Muscle of leg (tissue), 11 donors: Measurements from ENCODE around the gene SKI. TPM values are rescaled to one million over a fixed set of nuclear protein-coding genes. Genes with fewer than 3 reads are reported as not detected.

Experiments used
- DNase-seq: peaks from one replicate; pipeline ENCODE4 v3.0.0; 2013
- H3K27ac ChIP-seq: one replicate; pipeline ENCODE4 v1.5.1; 2013; ENCODE audit warnings: mild to moderate bottlenecking, low read length, control low read depth
- H3K27me3 ChIP-seq: one replicate; pipeline ENCODE4 v1.6.1; 2013; ENCODE audit warnings: low read length; ENCODE audit not compliant: control insufficient read depth, insufficient read depth
- H3K36me3 ChIP-seq: one replicate; pipeline ENCODE4 v1.6.1; 2013; ENCODE audit warnings: low read length; ENCODE audit not compliant: control insufficient read depth, insufficient read depth
- H3K4me1 ChIP-seq: one replicate; pipeline ENCODE4 v1.6.1; 2013; ENCODE audit warnings: low read length; ENCODE audit not compliant: control insufficient read depth, insufficient read depth
- H3K4me3 ChIP-seq: one replicate; pipeline ENCODE4 v1.5.1; 2013; ENCODE audit warnings: low read length, control low read depth
- H3K9me3 ChIP-seq: replicated peaks from 2 replicates; pipeline ENCODE4 v1.6.1; 2013; ENCODE audit warnings: low read depth, low read length; ENCODE audit not compliant: control insufficient read depth
- WGBS: methylation state at CpG from one replicate; pipeline ENCODE4 v1.1.5; 2013; ENCODE audit warnings: missing lambda C conversion rate; ENCODE audit not compliant: insufficient coverage; 5-methylcytosine and 5-hydroxymethylcytosine counted together
- polyA plus RNA-seq, 8 donors: library from polyadenylated mRNA; unstranded; fragments of 120-200 nt; gene quantifications; one replicate each; pipeline versions ENCODE4 v1.2.1 to v1.2.3, GENCODE V29; 2013; ENCODE audit warnings: inconsistent platforms in 1 of 8, low replicate concordance in 1 of 8; ENCODE audit not compliant: insufficient read length in 8 of 8, insufficient read depth in 1 of 8
- total RNA-seq: library from RNA; stranded (reverse); fragments of 120-200 nt; gene quantifications from one replicate; pipeline ENCODE4 v1.2.4, GENCODE V29; 2013

Gene SKI
- total and polyA plus RNA-seq, 9 donors, result 16.8 to 83.2 (median 65.5) TPM

- DNase-seq, result peak; percentile 63
- Histone ChIP-seq H3K9me3 (no peaks in the 10 kb centered on the region), H3K27me3 (no peaks in the 10 kb centered on the region), H3K4me1 (peaks cover 46% of the 10 kb centered on the region), H3K4me3 (no peak overlapping the region), H3K36me3 (no peaks in the 10 kb centered on the region), H3K27ac (peak overlapping the region; percentile 60)
- 49% methylated on average over 18 of the region's 21 CpGs for WGBS
Observed at GRCh38 chr1:2352897-2353550, 124.9 kb downstream of the SKI start.

- peak overlapping the region; percentile 60 for H3K27ac ChIP-seq
- H3K4me1 ChIP-seq, result peaks cover 45% of the 10 kb centered on the region
- 58% methylated on average over 16 of the region's 28 CpGs for WGBS
- no peaks in the 10 kb centered on the region for H3K36me3 ChIP-seq
- H3K4me3 ChIP-seq, result no peak overlapping the region
- H3K9me3 ChIP-seq, result no peaks in the 10 kb centered on the region
- no peak for DNase-seq
- H3K27me3 ChIP-seq, result no peaks in the 10 kb centered on the region
Observed at GRCh38 chr1:2353551-2354438, 125.7 kb downstream of the SKI start.

- peak overlapping the region; percentile 3 for H3K27ac ChIP-seq
- no peaks in the 10 kb centered on the region for H3K36me3 ChIP-seq
- H3K9me3 ChIP-seq, result no peaks in the 10 kb centered on the region
- no peaks in the 10 kb centered on the region for H3K27me3 ChIP-seq
- DNase-seq, result no peak
- 36% methylated on average over 34 of the region's 38 CpGs for WGBS
- H3K4me3 ChIP-seq, result no peak overlapping the region
- peaks cover 40% of the 10 kb centered on the region for H3K4me1 ChIP-seq
Observed at GRCh38 chr1:2354511-2355372, 126.6 kb downstream of the SKI start.

- no peak for DNase-seq
- WGBS, result 62% methylated on average over 27 of the region's 28 CpGs
Observed at GRCh38 chr1:2355373-2356261, 127.5 kb downstream of the SKI start.

GRCh38 chr1:2356401-2356800, 128.3 kb downstream of the SKI start:
- WGBS, result 68% methylated on average over 15 of the region's 15 CpGs
- Histone ChIP-seq H3K27me3 (no peaks in the 10 kb centered on the region), H3K4me1 (peaks cover 32% of the 10 kb centered on the region), H3K4me3 (no peak overlapping the region), H3K27ac (no peak overlapping the region), H3K36me3 (no peaks in the 10 kb centered on the region), H3K9me3 (no peaks in the 10 kb centered on the region)
- DNase-seq, result no peak

More at GRCh38 chr1:2355373-2356261, 127.5 kb downstream of the SKI start:
- H3K4me3 ChIP-seq, result no peak overlapping the region
- no peaks in the 10 kb centered on the region for H3K36me3 ChIP-seq
- peaks cover 37% of the 10 kb centered on the region for H3K4me1 ChIP-seq
- H3K9me3 ChIP-seq, result no peaks in the 10 kb centered on the region
- no peak overlapping the region for H3K27ac ChIP-seq
- H3K27me3 ChIP-seq, result no peaks in the 10 kb centered on the region

- Histone ChIP-seq H3K27me3 (no peaks in the 10 kb centered on the region), H3K27ac (no peak overlapping the region), H3K4me1 (peaks cover 32% of the 10 kb centered on the region), H3K4me3 (no peak overlapping the region), H3K9me3 (no peaks in the 10 kb centered on the region), H3K36me3 (no peaks in the 10 kb centered on the region)
- 71% methylated on average over 28 of the region's 37 CpGs for WGBS
- DNase-seq, result no peak
Observed at GRCh38 chr1:2356911-2357845, 129.1 kb downstream of the SKI start.

GRCh38 chr1:2358072-2358471, 130.0 kb downstream of the SKI start:
- no peak for DNase-seq
- H3K27ac ChIP-seq, result no peak overlapping the region
- no peaks in the 10 kb centered on the region for H3K27me3 ChIP-seq
- no peaks in the 10 kb centered on the region for H3K9me3 ChIP-seq
- 81% methylated on average over 12 of the region's 13 CpGs for WGBS
- H3K36me3 ChIP-seq, result no peaks in the 10 kb centered on the region
- H3K4me1 ChIP-seq, result peaks cover 28% of the 10 kb centered on the region
- no peak overlapping the region for H3K4me3 ChIP-seq

- WGBS, result 77% methylated on average over 22 of the region's 24 CpGs
- H3K4me1 ChIP-seq, result peaks cover 20% of the 10 kb centered on the region
- no peak for DNase-seq
- no peaks in the 10 kb centered on the region for H3K27me3 ChIP-seq
- no peak overlapping the region for H3K4me3 ChIP-seq
- no peak overlapping the region for H3K27ac ChIP-seq
- H3K9me3 ChIP-seq, result peaks cover 2% of the 10 kb centered on the region
- no peaks in the 10 kb centered on the region for H3K36me3 ChIP-seq
Observed at GRCh38 chr1:2358651-2359640, 130.8 kb downstream of the SKI start.
